HG03025 (cell line): ENCODE measurements around the gene SUMO3.

ENCODE experiments used
- ATAC-seq: cut with Tn5 transposase; IDR thresholded peaks from one replicate; pipeline ENCODE4 v1.9.1; 2021; ENCODE audit warnings: mild to moderate bottlenecking, moderate library complexity; ENCODE audit not compliant: unreplicated experiment, low FRiP score

SUMO3 gene

GRCh38 chr21:44817914-44818639, at the start of gene SUMO3:
SUMO3 (minus strand) TSS chr21:44818062; CDS start chr21:44817968, 94 bp downstream.
- ATAC-seq = peak; percentile 53

DNA sequence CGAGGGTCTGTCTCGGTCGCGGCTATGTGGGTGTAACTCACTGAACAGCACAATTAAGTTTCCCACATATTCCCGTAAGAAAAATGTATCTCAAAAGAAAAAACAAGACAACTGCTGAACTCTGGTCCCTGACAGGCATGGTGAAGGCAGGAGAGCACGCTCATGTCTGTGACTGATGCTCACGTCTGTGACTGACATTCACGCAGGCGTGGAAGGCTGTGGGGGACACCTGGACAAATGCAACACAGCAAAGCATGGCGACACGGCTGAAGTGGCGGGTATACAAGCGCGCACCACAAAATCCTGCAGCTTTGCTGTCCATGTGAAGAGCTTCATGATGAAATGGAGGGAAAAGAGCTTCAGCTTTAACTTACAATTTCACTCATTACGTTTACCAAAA, 49.6 kb upstream of the SUMO3 start:
- ATAC-seq = no peak

DNA sequence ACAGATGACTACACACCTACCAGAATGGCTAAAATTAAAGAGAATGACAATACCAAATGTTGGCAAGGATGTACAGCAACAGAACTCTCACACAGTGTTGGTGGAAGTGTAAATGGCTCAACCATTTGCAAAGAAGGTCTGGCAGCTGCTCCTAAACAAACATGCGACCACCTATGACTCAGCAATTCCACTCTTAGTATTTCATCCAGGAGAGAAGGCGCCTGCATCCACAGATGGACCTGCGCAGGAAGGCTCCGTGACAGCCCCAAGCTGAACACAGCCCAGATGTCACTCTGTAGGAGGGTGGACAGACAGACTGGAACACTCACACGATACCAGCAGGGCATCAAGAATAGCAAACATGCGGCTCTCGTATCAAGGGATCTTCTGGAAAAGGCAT, 48.9 kb upstream of the SUMO3 start:
- ATAC-seq = no peak

- ATAC-seq = no peak
Measured at GRCh38 chr21:44865561-44866280, 47.9 kb upstream of the SUMO3 start.

- ATAC-seq = no peak
Measured at GRCh38 chr21:44862869-44863685, 45.2 kb upstream of the SUMO3 start.

GRCh38 chr21:44858791-44859190, 40.9 kb upstream of the SUMO3 start:
- no peak for ATAC-seq

GRCh38 chr21:44858291-44858690, 40.4 kb upstream of the SUMO3 start:
- ATAC-seq = no peak

- ATAC-seq = no peak
Measured at GRCh38 chr21:44857127-44857892, 39.4 kb upstream of the SUMO3 start.

GRCh38 chr21:44856131-44856530, 38.3 kb upstream of the SUMO3 start:
- ATAC-seq = no peak

GRCh38 chr21:44855572-44855971, 37.7 kb upstream of the SUMO3 start:
- no peak for ATAC-seq

DNA sequence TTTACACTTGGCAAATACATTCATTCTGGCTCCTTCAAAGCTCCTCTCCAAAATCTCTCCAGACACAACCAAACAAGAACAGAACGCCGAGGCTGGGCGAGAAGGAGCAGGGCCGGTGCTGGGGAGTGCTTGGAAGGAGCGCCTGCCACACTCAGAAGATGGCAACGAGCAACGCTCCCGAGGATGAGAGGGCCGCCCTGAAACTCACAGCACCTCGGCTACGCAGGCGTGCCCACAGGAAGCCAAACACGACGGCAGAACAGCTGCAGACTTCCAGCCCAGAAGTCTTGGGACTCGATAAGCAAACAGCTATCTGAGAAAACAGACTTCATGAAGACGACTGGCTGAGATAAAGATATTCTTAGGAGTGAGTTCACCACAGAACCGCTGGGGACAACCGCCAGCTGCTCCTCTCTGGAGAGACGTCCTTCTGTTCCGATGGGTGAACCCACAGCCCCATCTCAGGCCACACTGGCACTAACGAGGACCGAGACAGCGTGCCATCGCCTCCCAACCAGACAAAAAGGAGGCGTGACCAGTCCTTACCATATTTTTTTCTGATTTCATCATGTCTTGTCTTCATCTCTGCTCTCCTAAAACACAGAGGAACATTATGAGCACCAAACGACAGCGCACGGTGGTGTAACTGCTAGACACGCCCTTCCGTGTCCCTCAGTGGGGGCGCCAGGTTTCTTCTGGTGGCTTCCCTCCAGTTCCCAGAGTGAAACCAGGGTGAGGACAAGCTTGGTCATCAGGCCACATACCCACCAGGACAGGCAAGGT, 37.0 kb upstream of the SUMO3 start:
- no peak for ATAC-seq

DNA sequence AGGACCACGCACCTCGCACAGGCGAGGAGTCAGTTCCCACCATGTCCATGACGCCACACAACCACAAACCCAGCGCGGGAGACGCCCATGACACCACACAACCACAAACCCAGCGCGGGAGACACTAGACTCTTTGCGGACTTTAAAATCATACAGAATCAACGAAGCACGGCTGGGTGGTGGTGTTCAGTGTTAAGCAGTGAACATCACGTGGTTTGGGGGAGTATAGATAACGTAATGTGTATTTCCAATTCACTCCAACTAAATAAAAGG, 36.5 kb upstream of the SUMO3 start:
- ATAC-seq = no peak

DNA sequence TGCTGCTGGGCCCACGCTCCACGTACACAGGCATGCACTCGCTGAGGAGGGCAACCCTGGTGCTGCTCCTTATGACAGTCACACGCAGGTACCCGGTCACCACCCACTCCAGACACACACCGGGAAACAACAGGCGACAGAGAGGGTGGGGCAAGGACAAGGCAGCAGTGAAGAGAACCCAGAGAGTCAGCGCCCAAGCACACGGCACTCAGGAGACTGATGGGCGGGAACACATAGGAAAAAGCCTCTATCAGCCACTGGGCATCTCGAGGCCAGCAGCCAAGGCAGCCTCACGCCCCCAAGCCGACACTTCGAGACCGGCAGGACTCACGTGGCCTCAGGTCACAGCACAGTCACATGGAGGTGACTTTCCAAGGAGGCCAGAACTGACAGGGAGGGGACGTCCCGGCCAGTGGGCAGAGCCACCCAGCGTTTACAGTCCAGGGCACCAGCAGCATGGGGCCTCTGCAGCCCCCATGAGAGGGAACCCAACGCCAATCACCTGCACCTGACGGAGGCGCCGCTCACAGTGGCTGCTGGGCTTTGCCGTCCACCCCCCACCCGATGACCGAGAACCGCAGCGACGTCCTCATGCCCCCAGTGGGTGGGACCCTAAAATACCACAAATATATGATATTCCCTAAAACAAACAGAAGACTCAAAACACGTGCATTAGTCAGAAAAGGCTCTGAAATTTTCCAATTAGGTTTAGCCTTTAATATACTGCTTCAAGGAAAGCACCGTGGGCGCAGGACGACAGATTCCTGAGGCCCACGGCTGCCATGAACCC, 35.9 kb upstream of the SUMO3 start:
- ATAC-seq = no peak

- ATAC-seq = no peak
Measured at GRCh38 chr21:44850905-44851657, 33.2 kb upstream of the SUMO3 start.

GRCh38 chr21:44850208-44850800, 32.4 kb upstream of the SUMO3 start:
- ATAC-seq = no peak

DNA sequence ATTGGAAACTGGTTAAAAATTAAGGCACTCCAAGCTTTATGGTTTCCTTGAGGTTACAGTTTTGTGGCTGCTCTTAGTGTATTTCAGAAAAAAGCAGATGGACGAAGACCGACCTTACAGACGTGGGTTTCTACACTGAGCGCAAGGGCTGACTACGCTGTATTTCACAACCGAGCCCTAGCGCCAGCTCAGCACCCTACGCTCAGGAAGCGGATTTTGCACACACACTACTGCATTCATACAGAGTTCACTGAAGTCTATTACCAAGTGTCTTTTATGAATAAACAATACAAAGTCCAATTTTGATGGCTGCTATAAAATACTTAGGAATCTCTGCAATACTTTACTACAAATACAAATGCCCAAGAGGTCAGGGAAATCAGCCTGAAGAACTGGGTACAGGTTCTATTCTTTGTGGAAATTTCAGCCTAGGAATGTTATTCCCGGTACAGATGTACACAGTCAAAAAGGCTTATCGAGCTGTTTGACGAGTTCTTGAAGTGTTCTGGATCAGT, 31.8 kb upstream of the SUMO3 start:
- ATAC-seq = no peak

DNA sequence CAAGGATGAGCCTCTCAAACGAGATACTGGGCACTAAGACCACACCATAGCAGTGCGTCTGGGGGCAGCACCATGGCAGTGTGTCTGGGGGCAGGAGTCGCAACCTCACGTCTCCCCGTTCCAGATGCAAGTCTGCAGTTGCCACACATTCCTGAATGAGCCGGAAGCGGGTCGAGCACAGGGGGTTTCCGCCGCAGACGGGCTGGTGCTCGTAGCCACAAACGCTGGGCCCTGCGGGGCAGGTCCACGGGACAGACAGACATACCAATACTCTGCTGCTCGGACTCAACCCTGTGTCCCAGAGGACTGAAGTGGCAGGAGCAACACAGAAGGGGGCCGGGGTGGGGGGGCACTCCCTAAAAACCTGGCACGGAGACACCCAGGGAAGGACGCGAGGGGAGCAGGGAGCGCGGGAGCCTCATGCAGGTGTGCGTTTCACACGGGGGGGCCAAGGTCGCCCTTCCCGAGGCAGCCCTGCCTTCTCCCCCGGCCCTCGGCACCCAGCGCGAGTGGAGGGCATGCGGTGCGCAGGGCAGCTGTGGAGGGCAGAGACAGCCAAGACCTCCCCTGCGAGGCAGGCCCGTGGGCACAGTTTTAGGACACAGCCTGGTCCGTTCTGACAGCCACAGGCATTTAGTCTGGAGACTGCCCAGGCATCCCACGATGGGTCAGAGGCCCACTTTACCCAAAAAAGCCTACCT, 31.1 kb upstream of the SUMO3 start:
- no peak for ATAC-seq
